NT2/D1 (cell line): ENCODE measurements around the gene FAM120AOS.

Experiments used
- YY1 ChIP-seq: IDR thresholded peaks from 2 replicates; pipeline ENCODE4 v1.6.1; 2011; ENCODE audit not compliant: insufficient read length, insufficient read depth
- ZNF274 ChIP-seq: IDR thresholded peaks from 2 replicates; pipeline ENCODE4 v1.6.1; 2011; ENCODE audit warnings: mild to moderate bottlenecking, low read depth, low read length

DNA sequence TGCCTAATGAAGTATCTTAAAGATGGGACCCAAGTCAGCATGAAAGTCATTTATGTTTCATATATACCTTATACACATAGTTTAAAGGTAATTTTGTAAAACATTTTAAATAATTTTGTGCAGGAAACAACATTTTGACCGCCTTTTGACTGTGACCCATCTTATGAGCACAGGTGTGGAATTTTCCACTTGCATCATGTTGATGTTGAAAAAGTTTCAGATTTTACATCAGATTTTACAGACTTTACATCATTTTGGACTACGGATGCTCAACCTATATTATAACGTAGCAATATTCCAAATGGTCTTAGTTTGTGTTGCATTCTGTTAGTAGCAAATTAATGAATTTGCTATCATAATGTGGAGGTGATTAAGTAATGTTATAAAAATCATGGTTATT is 21.7 kb upstream of the FAM120AOS start:
- TF ChIP-seq YY1: no peak
- no peak for TF ChIP-seq ZNF274
